Ovary (tissue), 3 donors: ENCODE results near the gene AP3B1.

Experiments used
- CTCF ChIP-seq, 3 donors: fragments of 450-650 bp in 2 of 3; fragments of 200-600 bp in 1 of 3; IDR thresholded peaks; one replicate each; pipeline versions ENCODE4 v1.5.1 to v1.8.0; 2016 to 2022; ENCODE audit warnings: antibody characterized with exemption in 3 of 3, mild to moderate bottlenecking in 1 of 3
- POLR2A ChIP-seq: fragments of 450-650 bp; IDR thresholded peaks from one replicate; pipeline ENCODE4 v1.6.1; 2017; ENCODE audit warnings: antibody characterized with exemption, mild to moderate bottlenecking, moderate library complexity
- donor health status: DM: no; HTN: no; CAD: no.

- TF ChIP-seq POLR2A (no peak), CTCF (IDR thresholded peaks at IDR 0.05) (no peak)
Observed at GRCh38 chr5:78213799-78214198, 80.7 kb downstream of the AP3B1 start.
